GM10266 (cell line): ENCODE data around the gene TLR9.

Experiments
- DNase-seq: peaks from one replicate; pipeline ENCODE4 v3.0.0; 2012; ENCODE audit errors: extremely low spot score
- CTCF ChIP-seq: IDR thresholded peaks from 2 replicates; pipeline ENCODE4 v1.5.1; 2012; ENCODE audit warnings: mild to moderate bottlenecking, low read depth; ENCODE audit not compliant: control insufficient read depth, insufficient read depth; ENCODE audit errors: missing control alignments

The TLR9 gene

DNA sequence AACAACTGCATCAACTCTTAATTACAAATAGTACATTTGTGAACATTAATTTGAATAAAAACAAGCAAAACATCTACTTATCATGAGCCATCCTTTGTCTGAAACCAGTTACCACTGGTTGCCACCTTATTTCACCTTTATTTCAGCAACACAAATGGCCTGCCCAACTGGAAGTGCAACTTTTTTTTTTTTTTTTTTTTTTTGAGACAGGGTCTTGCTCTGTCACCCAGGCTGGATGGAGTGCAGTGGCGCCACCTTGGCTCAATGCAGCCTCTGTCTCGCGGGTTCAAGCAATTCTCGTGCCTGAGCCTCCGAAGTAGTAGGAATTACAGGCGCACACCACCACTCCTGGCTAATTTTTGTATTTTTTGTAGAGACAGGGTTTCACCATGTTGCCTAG lies 39.9 kb upstream of the TLR9 start:
- TF ChIP-seq CTCF: no peak
- DNase-seq: no peak

DNA sequence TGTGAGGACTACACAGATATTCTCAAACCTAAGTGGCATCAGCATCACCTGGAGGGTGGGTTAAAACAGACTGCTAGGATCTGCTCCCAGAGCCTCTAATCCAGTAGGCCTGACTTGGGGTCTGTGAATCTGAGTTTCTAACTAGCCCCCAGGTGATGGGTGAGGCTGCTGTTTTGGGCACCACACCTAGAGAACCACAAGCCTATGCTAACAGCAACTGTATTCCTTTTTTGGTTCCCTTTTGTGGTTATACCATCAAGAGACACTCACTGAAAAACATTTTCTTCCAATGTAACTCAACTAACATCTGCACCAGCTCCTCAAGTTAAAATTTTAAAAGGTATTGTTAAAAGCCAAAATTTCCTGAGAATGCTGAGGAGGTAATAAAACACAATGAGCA lies 37.0 kb upstream of the TLR9 start:
- TF ChIP-seq CTCF: no peak
- DNase-seq: no peak

GRCh38 chr3:52259448-52259847 lies 34.0 kb upstream of the TLR9 start:
- DNase-seq: no peak
- TF ChIP-seq CTCF: no peak

DNA sequence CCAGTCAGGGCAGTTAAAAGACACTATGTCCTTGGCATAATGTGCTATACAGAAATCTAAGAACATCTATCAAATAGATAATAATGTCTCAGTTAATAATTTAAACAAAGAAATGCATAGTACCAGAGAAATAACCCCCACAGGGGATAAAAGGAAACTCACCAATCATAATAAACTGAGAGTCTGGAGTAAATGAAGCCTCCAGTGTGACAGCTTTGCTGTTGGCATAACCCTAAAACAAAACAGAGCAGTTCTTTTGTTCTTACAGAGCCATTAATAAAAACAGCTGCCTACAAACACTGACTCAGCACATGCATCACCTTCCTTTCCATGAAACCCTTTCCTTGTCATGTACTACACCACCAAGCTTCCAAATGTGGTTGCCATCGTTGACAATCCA lies 33.6 kb upstream of the TLR9 start:
- no peak for TF ChIP-seq CTCF
- DNase-seq: no peak

DNA sequence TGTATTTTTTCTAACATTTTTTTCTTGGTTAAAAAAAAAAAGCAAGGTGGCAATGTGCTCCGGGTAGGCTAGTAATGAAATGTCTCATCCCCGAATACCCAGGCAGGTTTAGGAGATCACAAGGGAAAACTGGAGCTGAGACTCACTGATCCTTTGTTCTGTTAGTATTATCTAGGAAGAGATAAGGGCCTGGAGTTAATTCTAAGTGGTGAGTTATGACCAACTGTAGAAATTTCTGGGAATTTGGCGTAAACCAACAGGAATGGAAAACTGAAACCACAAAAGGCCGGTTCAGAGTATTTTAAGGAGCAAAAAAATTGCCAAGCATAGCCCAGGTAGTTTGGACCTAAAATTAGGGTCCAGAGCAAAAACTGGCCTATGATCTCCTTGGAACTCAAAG lies 32.5 kb upstream of the TLR9 start:
- no peak for DNase-seq
- no peak for TF ChIP-seq CTCF

- no peak for DNase-seq
- TF ChIP-seq CTCF: no peak
Observed at GRCh38 chr3:52256622-52257021, 31.2 kb upstream of the TLR9 start.

- no peak for TF ChIP-seq CTCF
- no peak for DNase-seq
Observed at GRCh38 chr3:52256159-52256558, 30.7 kb upstream of the TLR9 start.

- no peak for DNase-seq
- TF ChIP-seq CTCF: no peak
Observed at GRCh38 chr3:52254608-52255007, 29.2 kb upstream of the TLR9 start.
